Kidney epithelial cell (primary cell): ENCODE measurements around the gene TPK1. TPM values are rescaled to one million over a fixed set of nuclear protein-coding genes. Genes with fewer than 3 reads are reported as not detected.

ENCODE experiments used
- DNase-seq: peaks from one replicate; pipeline ENCODE4 v3.0.0-alpha.2; 2010; ENCODE audit warnings: low read depth
- H3K27me3 ChIP-seq: 2 replicates; pipeline ENCODE4 v1.6.0; 2011; ENCODE audit warnings: low read length; ENCODE audit not compliant: control insufficient read depth, insufficient read depth
- H3K36me3 ChIP-seq: 2 replicates; pipeline ENCODE4 v1.5.1; 2011; ENCODE audit warnings: low read length; ENCODE audit not compliant: control insufficient read depth, insufficient read depth
- H3K4me3 ChIP-seq: 2 replicates; pipeline ENCODE4 v1.5.1; 2011; ENCODE audit warnings: low read depth, mild to moderate bottlenecking, control low read depth, low read length
- CTCF ChIP-seq: IDR thresholded peaks from 2 replicates; pipeline ENCODE4 v1.5.1; 2011; ENCODE audit warnings: mild to moderate bottlenecking, moderate library complexity, low read length, control low read depth, inconsistent platforms; ENCODE audit not compliant: insufficient read depth, poor library complexity, severe bottlenecking
- total RNA-seq: library from RNA; depleted of rRNA; stranded (reverse); fragments of >200 nt; gene quantifications from 2 replicates; pipeline ENCODE4 v1.2.3, GENCODE V29; 2015

The TPK1 gene
- total RNA-seq, 1 donor from 2014 or later, result 3.8 TPM

- DNase-seq, result no peak
- no peak overlapping the region for H3K4me3 ChIP-seq
- no peaks in the 10 kb centered on the region for H3K27me3 ChIP-seq
- no peaks in the 10 kb centered on the region for H3K36me3 ChIP-seq
- TF ChIP-seq CTCF, result no peak
These were observed 306.5 kb downstream of the TPK1 start for GRCh38 chr7:144529269-144529926.

GRCh38 chr7:144528536-144529045 lies 307.3 kb downstream of the TPK1 start:
- no peak overlapping the region for H3K4me3 ChIP-seq
- H3K36me3 ChIP-seq, result no peaks in the 10 kb centered on the region
- no peaks in the 10 kb centered on the region for H3K27me3 ChIP-seq
- DNase-seq, result no peak
- no peak for TF ChIP-seq CTCF

- Histone ChIP-seq H3K4me3 (no peak overlapping the region), H3K27me3 (no peaks in the 10 kb centered on the region), H3K36me3 (no peaks in the 10 kb centered on the region)
- TF ChIP-seq CTCF, result no peak
- DNase-seq, result no peak
These were observed 308.8 kb downstream of the TPK1 start for GRCh38 chr7:144527051-144527471.

GRCh38 chr7:144525956-144526355 lies 309.9 kb downstream of the TPK1 start:
- Histone ChIP-seq H3K4me3 (no peak overlapping the region), H3K36me3 (no peaks in the 10 kb centered on the region), H3K27me3 (no peaks in the 10 kb centered on the region)
- no peak for TF ChIP-seq CTCF
- no peak for DNase-seq

- no peak for DNase-seq
- Histone ChIP-seq H3K36me3 (no peaks in the 10 kb centered on the region), H3K4me3 (no peak overlapping the region), H3K27me3 (no peaks in the 10 kb centered on the region)
- TF ChIP-seq CTCF, result no peak
These were observed 311.6 kb downstream of the TPK1 start for GRCh38 chr7:144524271-144524670.

- no peak for DNase-seq
- Histone ChIP-seq H3K27me3 (no peaks in the 10 kb centered on the region), H3K36me3 (no peaks in the 10 kb centered on the region), H3K4me3 (no peak overlapping the region)
- TF ChIP-seq CTCF, result no peak
These were observed 312.2 kb downstream of the TPK1 start for GRCh38 chr7:144523621-144524020.
